Measurements from ENCODE around the gene SLC35F1. TPM values are rescaled to one million over a fixed set of nuclear protein-coding genes. Genes with fewer than 3 reads are reported as not detected.

SLC35F1 gene
- total RNA-seq, 2 donors from 2014 or later = 0.50 to 2.3 TPM

- Mint-ChIP-seq H3K36me3 (ENCODE audit: insufficient read depth in 2 of 2) (no peaks in the 10 kb centered on the region), H3K4me3 (no peak overlapping the region), H3K27ac (no peak overlapping the region), H3K4me1 (ENCODE audit: low read depth) (no peaks in the 10 kb centered on the region), H3K9me3 (peaks cover 0 to 2% of the 10 kb centered on the region in 2 donors), H3K27me3 (ENCODE audit: low read depth) (no peaks in the 10 kb centered on the region)
- ATAC-seq (replicated peaks in 1 of 2) (no peak), DNase-seq (no peak)
Observed at GRCh38 chr6:118306392-118307238, 399.6 kb downstream of the SLC35F1 start.

- no peaks in the 10 kb centered on the region for H3K27me3 Mint-ChIP-seq (ENCODE audit: low read depth)
- no peaks in the 10 kb centered on the region for H3K36me3 Mint-ChIP-seq (ENCODE audit: insufficient read depth in 2 of 2)
- H3K4me3 Mint-ChIP-seq = no peak overlapping the region
- H3K9me3 Mint-ChIP-seq = no peaks in the 10 kb centered on the region
- no peaks in the 10 kb centered on the region for H3K4me1 Mint-ChIP-seq (ENCODE audit: low read depth)
- ATAC-seq (replicated peaks in 1 of 2) (no peak), DNase-seq (no peak)
- H3K27ac Mint-ChIP-seq = no peak overlapping the region
Observed at GRCh38 chr6:118307581-118307980, 400.5 kb downstream of the SLC35F1 start.

- Mint-ChIP-seq H3K36me3 (ENCODE audit: insufficient read depth in 2 of 2) (no peaks in the 10 kb centered on the region), H3K27ac (no peak overlapping the region)
- ATAC-seq (replicated peaks in 1 of 2) = no peak
Observed at GRCh38 chr6:118309337-118310093, 402.5 kb downstream of the SLC35F1 start.

GRCh38 chr6:118313208-118313607 lies 406.1 kb downstream of the SLC35F1 start:
- Mint-ChIP-seq H3K27me3 (ENCODE audit: low read depth) (no peaks in the 10 kb centered on the region), H3K4me3 (no peak overlapping the region), H3K4me1 (ENCODE audit: low read depth) (no peaks in the 10 kb centered on the region), H3K9me3 (no peaks in the 10 kb centered on the region), H3K27ac (no peak overlapping the region), H3K36me3 (ENCODE audit: insufficient read depth in 2 of 2) (no peaks in the 10 kb centered on the region)
- DNase-seq = no peak
- ATAC-seq (replicated peaks in 1 of 2) = no peak

More at GRCh38 chr6:118309337-118310093, 402.5 kb downstream of the SLC35F1 start:
- Mint-ChIP-seq H3K4me1 (ENCODE audit: low read depth) (no peaks in the 10 kb centered on the region), H3K9me3 (no peaks in the 10 kb centered on the region), H3K27me3 (ENCODE audit: low read depth) (no peaks in the 10 kb centered on the region), H3K4me3 (no peak overlapping the region)
- DNase-seq = no peak

- H3K4me1 Mint-ChIP-seq (ENCODE audit: low read depth) = no peaks in the 10 kb centered on the region
- no peaks in the 10 kb centered on the region for H3K9me3 Mint-ChIP-seq
- ATAC-seq (replicated peaks in 1 of 2) (no peak), DNase-seq (no peak)
- H3K27me3 Mint-ChIP-seq (ENCODE audit: low read depth) = no peaks in the 10 kb centered on the region
- H3K27ac Mint-ChIP-seq = no peak overlapping the region
- no peaks in the 10 kb centered on the region for H3K36me3 Mint-ChIP-seq (ENCODE audit: insufficient read depth in 2 of 2)
- no peak overlapping the region for H3K4me3 Mint-ChIP-seq
Observed at GRCh38 chr6:118313762-118314161, 406.7 kb downstream of the SLC35F1 start.

- ATAC-seq (replicated peaks in 1 of 2) (no peak), DNase-seq (no peak)
- H3K27ac Mint-ChIP-seq = no peak overlapping the region
- no peaks in the 10 kb centered on the region for H3K4me1 Mint-ChIP-seq (ENCODE audit: low read depth)
- H3K36me3 Mint-ChIP-seq (ENCODE audit: insufficient read depth in 2 of 2) = no peaks in the 10 kb centered on the region
- H3K27me3 Mint-ChIP-seq (ENCODE audit: low read depth) = no peaks in the 10 kb centered on the region
- no peak overlapping the region for H3K4me3 Mint-ChIP-seq
- no peaks in the 10 kb centered on the region for H3K9me3 Mint-ChIP-seq
Observed at GRCh38 chr6:118316796-118317384, 409.8 kb downstream of the SLC35F1 start.

GRCh38 chr6:118317581-118318563 lies 410.8 kb downstream of the SLC35F1 start:
- DNase-seq = no peak
- no peak for ATAC-seq (replicated peaks in 1 of 2)
- H3K4me3 Mint-ChIP-seq = no peak overlapping the region

GRCh38 chr6:118318648-118319047 lies 411.6 kb downstream of the SLC35F1 start:
- no peaks in the 10 kb centered on the region for H3K4me1 Mint-ChIP-seq (ENCODE audit: low read depth)
- no peaks in the 10 kb centered on the region for H3K27me3 Mint-ChIP-seq (ENCODE audit: low read depth)
- no peak for ATAC-seq (replicated peaks in 1 of 2)
- DNase-seq = no peak
- H3K36me3 Mint-ChIP-seq (ENCODE audit: insufficient read depth in 2 of 2) = no peaks in the 10 kb centered on the region
- no peaks in the 10 kb centered on the region for H3K9me3 Mint-ChIP-seq
- H3K27ac Mint-ChIP-seq = no peak overlapping the region
- H3K4me3 Mint-ChIP-seq = no peak overlapping the region

More at GRCh38 chr6:118317581-118318563, 410.8 kb downstream of the SLC35F1 start:
- H3K9me3 Mint-ChIP-seq = no peaks in the 10 kb centered on the region
- no peaks in the 10 kb centered on the region for H3K27me3 Mint-ChIP-seq (ENCODE audit: low read depth)
- no peak overlapping the region for H3K27ac Mint-ChIP-seq
- H3K4me1 Mint-ChIP-seq (ENCODE audit: low read depth) = no peaks in the 10 kb centered on the region
- no peaks in the 10 kb centered on the region for H3K36me3 Mint-ChIP-seq (ENCODE audit: insufficient read depth in 2 of 2)

- H3K27me3 Mint-ChIP-seq (ENCODE audit: low read depth) = no peaks in the 10 kb centered on the region
Observed at GRCh38 chr6:118319416-118319815, 412.4 kb downstream of the SLC35F1 start.

GRCh38 chr6:118319894-118320649 lies 413.0 kb downstream of the SLC35F1 start:
- no peaks in the 10 kb centered on the region for H3K4me1 Mint-ChIP-seq (ENCODE audit: low read depth)
- no peak overlapping the region for H3K27ac Mint-ChIP-seq
- no peaks in the 10 kb centered on the region for H3K27me3 Mint-ChIP-seq (ENCODE audit: low read depth)
- H3K36me3 Mint-ChIP-seq (ENCODE audit: insufficient read depth in 2 of 2) = no peaks in the 10 kb centered on the region
- no peak for ATAC-seq (replicated peaks in 1 of 2)
- no peaks in the 10 kb centered on the region for H3K9me3 Mint-ChIP-seq
- no peak overlapping the region for H3K4me3 Mint-ChIP-seq
- DNase-seq = no peak

More at GRCh38 chr6:118319416-118319815, 412.4 kb downstream of the SLC35F1 start:
- ATAC-seq (replicated peaks in 1 of 2) = no peak
- no peaks in the 10 kb centered on the region for H3K9me3 Mint-ChIP-seq
- no peaks in the 10 kb centered on the region for H3K4me1 Mint-ChIP-seq (ENCODE audit: low read depth)
- H3K36me3 Mint-ChIP-seq (ENCODE audit: insufficient read depth in 2 of 2) = no peaks in the 10 kb centered on the region
- no peak for DNase-seq
- H3K4me3 Mint-ChIP-seq = no peak overlapping the region
- H3K27ac Mint-ChIP-seq = no peak overlapping the region

- no peaks in the 10 kb centered on the region for H3K4me1 Mint-ChIP-seq (ENCODE audit: low read depth)
- ATAC-seq (replicated peaks in 1 of 2) (no peak), DNase-seq (no peak)
- H3K9me3 Mint-ChIP-seq = no peaks in the 10 kb centered on the region
- H3K27me3 Mint-ChIP-seq (ENCODE audit: low read depth) = no peaks in the 10 kb centered on the region
- H3K27ac Mint-ChIP-seq = no peak overlapping the region
- H3K4me3 Mint-ChIP-seq = no peak overlapping the region
- no peaks in the 10 kb centered on the region for H3K36me3 Mint-ChIP-seq (ENCODE audit: insufficient read depth in 2 of 2)
Observed at GRCh38 chr6:118320652-118321051, 413.6 kb downstream of the SLC35F1 start.

GRCh38 chr6:118324116-118324515 lies 417.1 kb downstream of the SLC35F1 start:
- Mint-ChIP-seq H3K36me3 (ENCODE audit: insufficient read depth in 2 of 2) (no peaks in the 10 kb centered on the region), H3K27me3 (ENCODE audit: low read depth) (no peaks in the 10 kb centered on the region), H3K4me1 (ENCODE audit: low read depth) (no peaks in the 10 kb centered on the region), H3K4me3 (no peak overlapping the region), H3K27ac (no peak overlapping the region), H3K9me3 (no peaks in the 10 kb centered on the region)
- DNase-seq (no peak), ATAC-seq (replicated peaks in 1 of 2) (no peak)
